GM12801 (cell line): ENCODE measurements around the gene ZC3H12D.

ENCODE experiments used
- CTCF ChIP-seq: IDR thresholded peaks from one replicate; pipeline ENCODE4 v1.5.1; 2011; ENCODE audit warnings: control low read depth; ENCODE audit not compliant: insufficient read length; ENCODE audit errors: extremely low read depth

Gene ZC3H12D

GRCh38 chr6:149446791-149447376 lies 37.9 kb downstream of the ZC3H12D start:
- no peak for TF ChIP-seq CTCF

- no peak for TF ChIP-seq CTCF
Observed at GRCh38 chr6:149445573-149445972, 39.2 kb downstream of the ZC3H12D start.

- TF ChIP-seq CTCF, result no peak
Observed at GRCh38 chr6:149445095-149445466, 39.7 kb downstream of the ZC3H12D start.

GRCh38 chr6:149443411-149444181 lies 41.2 kb downstream of the ZC3H12D start:
- no peak for TF ChIP-seq CTCF

- TF ChIP-seq CTCF, result no peak
Observed at GRCh38 chr6:149441740-149442139, 43.1 kb downstream of the ZC3H12D start.

- no peak for TF ChIP-seq CTCF
Observed at GRCh38 chr6:149440735-149441671, 43.8 kb downstream of the ZC3H12D start.

- no peak for TF ChIP-seq CTCF
Observed at GRCh38 chr6:149439626-149440025, 45.2 kb downstream of the ZC3H12D start.
